D341Med (cell line): ENCODE results near the gene CNTNAP5.

Source experiments
- DNase-seq: peaks from one replicate; pipeline ENCODE4 v3.0.0; 2012; ENCODE audit warnings: low spot score

CNTNAP5 gene

GRCh38 chr2:124267794-124268193 lies 242.7 kb downstream of the CNTNAP5 start:
- DNase-seq = no peak

- no peak for DNase-seq
These were observed 244.3 kb downstream of the CNTNAP5 start for GRCh38 chr2:124269348-124269747.

- no peak for DNase-seq
These were observed 247.3 kb downstream of the CNTNAP5 start for GRCh38 chr2:124272261-124272841.

- no peak for DNase-seq
These were observed 256.5 kb downstream of the CNTNAP5 start for GRCh38 chr2:124281541-124281940.

GRCh38 chr2:124283096-124283495 lies 258.0 kb downstream of the CNTNAP5 start:
- DNase-seq = no peak

GRCh38 chr2:124286089-124286783 lies 261.1 kb downstream of the CNTNAP5 start:
- no peak for DNase-seq

GRCh38 chr2:124289060-124289459 lies 264.0 kb downstream of the CNTNAP5 start:
- DNase-seq = no peak

GRCh38 chr2:124289615-124290014 lies 264.5 kb downstream of the CNTNAP5 start:
- DNase-seq = peak; percentile 25

GRCh38 chr2:124296470-124296869 lies 271.4 kb downstream of the CNTNAP5 start:
- no peak for DNase-seq

- DNase-seq = no peak
These were observed 276.8 kb downstream of the CNTNAP5 start for GRCh38 chr2:124301915-124302314.

GRCh38 chr2:124308319-124309062 lies 283.4 kb downstream of the CNTNAP5 start:
- no peak for DNase-seq

- DNase-seq = no peak
These were observed 284.6 kb downstream of the CNTNAP5 start for GRCh38 chr2:124309563-124310138.

- no peak for DNase-seq
These were observed 285.6 kb downstream of the CNTNAP5 start for GRCh38 chr2:124310671-124311070.

- no peak for DNase-seq
These were observed 289.0 kb downstream of the CNTNAP5 start for GRCh38 chr2:124314084-124314483.

- no peak for DNase-seq
These were observed 290.3 kb downstream of the CNTNAP5 start for GRCh38 chr2:124315221-124315880.

GRCh38 chr2:124316133-124316532 lies 291.0 kb downstream of the CNTNAP5 start:
- no peak for DNase-seq

GRCh38 chr2:124316881-124317605 lies 292.0 kb downstream of the CNTNAP5 start:
- no peak for DNase-seq

GRCh38 chr2:124317628-124318027 lies 292.5 kb downstream of the CNTNAP5 start:
- no peak for DNase-seq

- no peak for DNase-seq
These were observed 293.8 kb downstream of the CNTNAP5 start for GRCh38 chr2:124318913-124319312.

GRCh38 chr2:124319577-124319976 lies 294.5 kb downstream of the CNTNAP5 start:
- DNase-seq = no peak

- no peak for DNase-seq
These were observed 295.1 kb downstream of the CNTNAP5 start for GRCh38 chr2:124320051-124320688.
